Fibroblast of pulmonary artery (primary cell): ENCODE results near the gene KPNA5.
"Not testable (repeated sequence)": the region's sequence is repeated elsewhere in the genome, so short reads cannot be mapped to it uniquely, and the experiment has no call there.

Experiments
- DNase-seq: peaks from one replicate; pipeline ENCODE4 v3.0.0-alpha.2; 2010; ENCODE audit warnings: low read depth
- H3K4me3 ChIP-seq: replicated peaks from 2 replicates; pipeline ENCODE4 v1.5.1; 2011; ENCODE audit warnings: low read depth, mild to moderate bottlenecking, control low read depth, low read length, moderate library complexity
- TF ChIP-seq, protein P1 (sequence below): IDR thresholded peaks from 2 replicates; pipeline ENCODE4 v1.5.1; 2011; ENCODE audit warnings: mild to moderate bottlenecking, control low read depth, low read length, inconsistent platforms; ENCODE audit errors: missing control alignments

Gene KPNA5

DNA sequence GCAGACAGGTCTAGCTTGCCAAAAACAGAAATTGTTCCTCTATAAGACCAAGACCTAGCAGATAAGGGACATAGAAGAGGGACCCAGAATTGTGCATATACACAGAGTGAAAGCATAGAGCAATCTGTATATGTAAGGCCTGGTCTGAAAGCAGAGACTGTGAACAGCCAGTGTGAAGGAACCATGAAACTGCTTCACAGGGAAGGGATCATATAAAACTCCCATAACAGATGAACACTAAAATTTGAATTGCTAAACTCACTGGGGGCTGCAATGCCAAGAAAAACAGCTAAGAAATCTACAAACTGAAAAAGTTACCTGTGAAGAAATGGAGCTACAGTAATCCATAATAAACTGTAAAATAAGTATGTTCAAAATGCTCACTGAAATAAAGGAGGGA is 19.4 kb upstream of the KPNA5 start:
- TF ChIP-seq, protein P1, sequence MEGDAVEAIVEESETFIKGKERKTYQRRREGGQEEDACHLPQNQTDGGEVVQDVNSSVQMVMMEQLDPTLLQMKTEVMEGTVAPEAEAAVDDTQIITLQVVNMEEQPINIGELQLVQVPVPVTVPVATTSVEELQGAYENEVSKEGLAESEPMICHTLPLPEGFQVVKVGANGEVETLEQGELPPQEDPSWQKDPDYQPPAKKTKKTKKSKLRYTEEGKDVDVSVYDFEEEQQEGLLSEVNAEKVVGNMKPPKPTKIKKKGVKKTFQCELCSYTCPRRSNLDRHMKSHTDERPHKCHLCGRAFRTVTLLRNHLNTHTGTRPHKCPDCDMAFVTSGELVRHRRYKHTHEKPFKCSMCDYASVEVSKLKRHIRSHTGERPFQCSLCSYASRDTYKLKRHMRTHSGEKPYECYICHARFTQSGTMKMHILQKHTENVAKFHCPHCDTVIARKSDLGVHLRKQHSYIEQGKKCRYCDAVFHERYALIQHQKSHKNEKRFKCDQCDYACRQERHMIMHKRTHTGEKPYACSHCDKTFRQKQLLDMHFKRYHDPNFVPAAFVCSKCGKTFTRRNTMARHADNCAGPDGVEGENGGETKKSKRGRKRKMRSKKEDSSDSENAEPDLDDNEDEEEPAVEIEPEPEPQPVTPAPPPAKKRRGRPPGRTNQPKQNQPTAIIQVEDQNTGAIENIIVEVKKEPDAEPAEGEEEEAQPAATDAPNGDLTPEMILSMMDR = no peak
- no peak for DNase-seq
- no peak overlapping the region for H3K4me3 ChIP-seq

GRCh38 chr6:116662202-116662601 is 18.8 kb upstream of the KPNA5 start:
- DNase-seq = no peak
- H3K4me3 ChIP-seq = no peak overlapping the region
- TF ChIP-seq, protein P1 = no peak

- TF ChIP-seq, protein P1 = no peak
- no peak for DNase-seq
- H3K4me3 ChIP-seq = no peak overlapping the region
Observed at GRCh38 chr6:116663308-116663707, 17.7 kb upstream of the KPNA5 start.

GRCh38 chr6:116664169-116664568 is 16.8 kb upstream of the KPNA5 start:
- not testable (repeated sequence) for H3K4me3 ChIP-seq

GRCh38 chr6:116665464-116665863 is 15.5 kb upstream of the KPNA5 start:
- no peak for DNase-seq
- H3K4me3 ChIP-seq = no peak overlapping the region
- TF ChIP-seq, protein P1 = no peak

More at GRCh38 chr6:116664169-116664568, 16.8 kb upstream of the KPNA5 start:
- DNase-seq = not testable (repeated sequence)

DNA sequence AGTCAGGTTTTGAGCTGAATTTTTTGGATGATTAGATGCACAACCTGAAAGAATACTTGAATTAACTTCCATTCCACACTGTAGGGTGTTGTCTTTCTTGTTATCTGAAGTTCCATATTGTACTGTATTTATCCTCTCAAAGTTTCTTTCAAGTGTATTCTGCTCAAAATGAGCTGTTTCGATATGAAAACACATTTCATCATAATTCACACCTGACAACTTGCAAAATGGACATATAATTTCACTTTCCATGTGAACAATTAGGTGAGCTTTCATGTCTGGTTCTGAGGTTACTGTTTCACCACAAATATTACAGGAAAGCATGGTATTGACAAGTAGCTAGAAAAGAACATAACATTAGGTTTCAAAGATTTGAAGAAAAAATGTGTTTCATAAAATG is 14.1 kb upstream of the KPNA5 start:
- H3K4me3 ChIP-seq = peak overlapping the region; percentile 25
- TF ChIP-seq, protein P1 = no peak
- no peak for DNase-seq

DNA sequence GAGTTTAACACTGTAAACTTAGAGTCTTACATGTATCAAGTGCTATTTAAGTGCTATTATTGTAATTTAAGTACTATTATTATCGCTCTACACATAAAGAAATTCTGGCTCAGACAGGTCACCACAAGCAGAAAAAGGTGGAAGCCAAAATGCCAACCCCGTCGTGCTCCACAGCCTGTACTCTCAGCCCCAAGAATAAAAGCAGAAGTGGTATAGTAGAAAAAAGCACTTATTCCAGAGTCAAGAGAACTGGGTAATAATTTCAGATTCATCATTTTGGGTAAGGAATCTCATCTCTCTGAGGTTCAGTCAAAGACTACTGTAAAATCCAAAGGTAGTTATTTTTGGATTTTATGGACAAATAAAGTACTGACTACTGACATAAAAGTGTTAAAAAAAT is 13.4 kb upstream of the KPNA5 start:
- H3K4me3 ChIP-seq = peak overlapping the region; percentile 100
- no peak for DNase-seq
- TF ChIP-seq, protein P1 = no peak
